Esophagus muscularis mucosa (tissue), 4 donors: Measurements from ENCODE around the gene SH3RF3. TPM values are rescaled to one million over a fixed set of nuclear protein-coding genes. Genes with fewer than 3 reads are reported as not detected.

Experiments used
- DNase-seq: peaks from one replicate; pipeline ENCODE4 v3.0.0-alpha.2; 2017; ENCODE audit errors: extremely low spot score
- H3K27ac ChIP-seq, 4 donors: fragments of 200-600 bp; sonication (generic); replicated peaks in 1 of 4; 1 replicate in 3 of 4; 2 replicates in 1 of 4; pipeline ENCODE4 v1.5.1; 2016 to 2019; ENCODE audit warnings: mild to moderate bottlenecking in 1 of 4
- H3K27me3 ChIP-seq, 4 donors: fragments of 200-600 bp; sonication (generic); one replicate each; pipeline versions ENCODE4 v1.5.1 to v1.6.0; 2016 to 2019
- H3K36me3 ChIP-seq, 4 donors: fragments of 200-600 bp; sonication (generic); one replicate each; pipeline ENCODE4 v1.5.1; 2016 to 2019
- H3K4me1 ChIP-seq, 4 donors: fragments of 200-600 bp; sonication (generic); one replicate each; pipeline ENCODE4 v1.5.1; 2016 to 2019
- H3K4me3 ChIP-seq, 4 donors: fragments of 200-600 bp; sonication (generic); 1 replicate in 2 of 4; 2 replicates in 2 of 4; pipeline ENCODE4 v1.5.1; 2016 to 2019; ENCODE audit warnings: mild to moderate bottlenecking in 4 of 4, moderate library complexity in 1 of 4
- H3K9me3 ChIP-seq, 4 donors: fragments of 200-600 bp; sonication (generic); 1 replicate in 3 of 4; 2 replicates in 1 of 4; pipeline ENCODE4 v1.5.1; 2016 to 2019
- CTCF ChIP-seq, 3 experiments: fragments of 200-600 bp in 2 of 3; fragments of 450-650 bp in 1 of 3; sonication (generic) in 2 of 3; IDR thresholded peaks; one replicate each; pipeline ENCODE4 v1.5.1; 2017 to 2019; ENCODE audit warnings: antibody characterized with exemption in 3 of 3, mild to moderate bottlenecking in 2 of 3, moderate library complexity in 1 of 3
- EP300 ChIP-seq: sonication (generic); formaldehyde crosslinking; IDR thresholded peaks from one replicate; pipeline ENCODE4 v1.6.1; 2017; ENCODE audit warnings: antibody characterized with exemption
- POLR2A ChIP-seq: fragments of 450-650 bp; IDR thresholded peaks from one replicate; pipeline ENCODE4 v1.6.1; 2017; ENCODE audit warnings: antibody characterized with exemption, moderate library complexity, mild to moderate bottlenecking, low read depth
- POLR2AphosphoS5 ChIP-seq, 2 donors: sonication (generic); formaldehyde crosslinking; IDR thresholded peaks; one replicate each; pipeline ENCODE4 v1.6.1; 2017; ENCODE audit warnings: antibody characterized with exemption in 2 of 2
- WGBS: methylation state at CpG from one replicate; pipeline ENCODE4 v1.1.5; 2018; 5-methylcytosine and 5-hydroxymethylcytosine counted together
- intact Hi-C: fragments of 100-400 bp; cut with DNase I; formaldehyde crosslinking; loops from one replicate; pipeline ENCODE4 v1.15.1; 2023
- total RNA-seq, 4 donors: library from RNA; depleted of rRNA; stranded (reverse); fragments of >200 nt; gene quantifications; one replicate each; pipeline versions ENCODE4 v1.1.0 to v1.2.1, GENCODE V29; 2016

Gene SH3RF3
- total RNA-seq, 4 donors from 2014 or later = 6.3 to 17.5 (median 11.3) TPM

- 40% methylated on average over 6 of the region's 7 CpGs for WGBS
Observed at GRCh38 chr2:109230941-109231420, 102.0 kb downstream of the SH3RF3 start.

GRCh38 chr2:109231428-109231827 lies 102.4 kb downstream of the SH3RF3 start:
- no peaks in the 10 kb centered on the region for H3K9me3 ChIP-seq
- no peaks in the 10 kb centered on the region for H3K36me3 ChIP-seq
- intact Hi-C loops = no loop called here
- H3K27me3 ChIP-seq = no peaks in the 10 kb centered on the region
- TF ChIP-seq POLR2A (no peak), POLR2AphosphoS5 (IDR thresholded peaks at IDR 0.05) (no peak), CTCF (IDR thresholded peaks at IDR 0.05) (no peak), EP300 (no peak)
- 63% methylated on average over 3 of the region's 3 CpGs for WGBS
- no peak overlapping the region for H3K27ac ChIP-seq
- peaks cover 10 to 22% (median 14%) of the 10 kb centered on the region in 4 donors for H3K4me1 ChIP-seq
- no peak for DNase-seq
- H3K4me3 ChIP-seq = no peak overlapping the region

More at GRCh38 chr2:109230941-109231420, 102.0 kb downstream of the SH3RF3 start:
- H3K4me3 ChIP-seq = no peak overlapping the region
- intact Hi-C loops = no loop called here
- H3K9me3 ChIP-seq = no peaks in the 10 kb centered on the region
- DNase-seq = no peak
- peaks cover 10 to 22% (median 14%) of the 10 kb centered on the region in 4 donors for H3K4me1 ChIP-seq
- no peaks in the 10 kb centered on the region for H3K36me3 ChIP-seq
- no peaks in the 10 kb centered on the region for H3K27me3 ChIP-seq
- no peak overlapping the region for H3K27ac ChIP-seq
- no peak for TF ChIP-seq POLR2AphosphoS5 (IDR thresholded peaks at IDR 0.05)
- no peak for TF ChIP-seq CTCF (IDR thresholded peaks at IDR 0.05)
- TF ChIP-seq EP300 = no peak
- TF ChIP-seq POLR2A = no peak

- WGBS = 89% methylated on average over 7 of the region's 7 CpGs
- Histone ChIP-seq H3K4me3 (no peak overlapping the region), H3K36me3 (no peaks in the 10 kb centered on the region), H3K27me3 (no peaks in the 10 kb centered on the region), H3K27ac (no peak overlapping the region), H3K4me1 (peaks cover 10 to 22% (median 14%) of the 10 kb centered on the region in 4 donors), H3K9me3 (no peaks in the 10 kb centered on the region)
- intact Hi-C loops = no loop called here
- TF ChIP-seq POLR2AphosphoS5 (IDR thresholded peaks at IDR 0.05) = no peak
- TF ChIP-seq CTCF (IDR thresholded peaks at IDR 0.05) = no peak
- TF ChIP-seq EP300 = no peak
- no peak for TF ChIP-seq POLR2A
- no peak for DNase-seq
Observed at GRCh38 chr2:109231996-109232705, 103.1 kb downstream of the SH3RF3 start.

GRCh38 chr2:109232909-109233308 lies 103.9 kb downstream of the SH3RF3 start:
- intact Hi-C loops = no loop called here
- no peak for TF ChIP-seq POLR2AphosphoS5 (IDR thresholded peaks at IDR 0.05)
- TF ChIP-seq CTCF (IDR thresholded peaks at IDR 0.05) = no peak
- no peak for TF ChIP-seq POLR2A
- no peak for TF ChIP-seq EP300
- peaks cover 11 to 22% (median 14%) of the 10 kb centered on the region in 4 donors for H3K4me1 ChIP-seq
- no peaks in the 10 kb centered on the region for H3K36me3 ChIP-seq
- H3K27me3 ChIP-seq = no peaks in the 10 kb centered on the region
- WGBS = 100% methylated on average over 4 of the region's 4 CpGs
- H3K27ac ChIP-seq = no peak overlapping the region
- no peak for DNase-seq
- no peaks in the 10 kb centered on the region for H3K9me3 ChIP-seq
- H3K4me3 ChIP-seq = no peak overlapping the region

- Histone ChIP-seq H3K36me3 (no peaks in the 10 kb centered on the region), H3K4me3 (no peak overlapping the region)
Observed at GRCh38 chr2:109233643-109234042, 104.6 kb downstream of the SH3RF3 start.

More at GRCh38 chr2:109233643-109234042, 104.6 kb downstream of the SH3RF3 start:
- 98% methylated on average over 4 of the region's 4 CpGs for WGBS
- TF ChIP-seq POLR2AphosphoS5 (IDR thresholded peaks at IDR 0.05) = no peak
- no peak for TF ChIP-seq EP300
- TF ChIP-seq CTCF (IDR thresholded peaks at IDR 0.05) = no peak
- TF ChIP-seq POLR2A = no peak
- intact Hi-C loops = no loop called here
- H3K27ac ChIP-seq = no peak overlapping the region
- H3K27me3 ChIP-seq = no peaks in the 10 kb centered on the region
- no peak for DNase-seq
- H3K4me1 ChIP-seq = peaks cover 17 to 26% (median 18%) of the 10 kb centered on the region in 4 donors
- no peaks in the 10 kb centered on the region for H3K9me3 ChIP-seq
